ENCODE results near the gene LSAMP.

The LSAMP gene

DNA sequence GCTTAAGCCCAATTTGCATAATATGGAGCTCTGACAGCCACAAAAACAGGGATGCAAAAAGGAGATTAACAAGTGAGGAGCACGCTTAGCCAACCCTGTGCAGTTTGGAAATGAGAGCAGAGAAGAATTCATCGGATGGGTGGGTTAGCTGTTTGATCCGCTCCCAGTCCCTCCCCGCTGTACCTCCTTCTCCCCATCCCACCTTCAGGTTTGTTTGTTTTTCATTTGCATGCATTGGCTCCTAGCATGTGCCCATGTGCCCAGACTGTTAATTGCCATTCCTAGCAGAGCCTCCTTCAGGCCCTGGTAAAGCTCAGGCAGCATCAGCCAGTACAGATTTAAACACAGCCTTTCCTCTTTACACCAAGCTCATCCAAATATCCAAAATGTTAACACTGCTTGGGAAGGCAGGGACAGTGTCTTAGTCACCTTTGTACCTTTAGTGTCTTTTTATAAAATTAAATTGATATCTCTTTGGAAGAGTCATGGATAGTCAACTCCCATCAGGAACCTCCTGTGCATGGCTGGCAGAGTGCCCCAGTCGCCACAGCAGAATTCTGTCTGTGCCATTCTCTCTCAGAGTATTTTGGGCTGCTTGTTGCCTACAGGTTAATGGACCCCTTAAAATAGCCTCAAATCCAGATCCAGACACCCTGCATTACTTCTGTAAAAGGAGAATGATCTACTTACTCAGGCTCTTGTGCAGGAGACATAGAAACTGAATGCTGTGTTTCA is 244.2 kb downstream of the LSAMP start:
- no peaks in the 10 kb centered on the region for H3K36me3 Mint-ChIP-seq (ENCODE audit: insufficient read depth)
- no peak for ATAC-seq (replicated peaks)
- no peaks in the 10 kb centered on the region for H3K4me1 Mint-ChIP-seq (ENCODE audit: low read depth in 2 of 2)
- H3K4me3 Mint-ChIP-seq: no peak overlapping the region
- DNase-seq: no peak
- H3K9me3 Mint-ChIP-seq: peaks cover 6 to 7% of the 10 kb centered on the region in 2 donors
- H3K27ac Mint-ChIP-seq: no peak overlapping the region
- H3K27me3 Mint-ChIP-seq: no peaks in the 10 kb centered on the region

DNA sequence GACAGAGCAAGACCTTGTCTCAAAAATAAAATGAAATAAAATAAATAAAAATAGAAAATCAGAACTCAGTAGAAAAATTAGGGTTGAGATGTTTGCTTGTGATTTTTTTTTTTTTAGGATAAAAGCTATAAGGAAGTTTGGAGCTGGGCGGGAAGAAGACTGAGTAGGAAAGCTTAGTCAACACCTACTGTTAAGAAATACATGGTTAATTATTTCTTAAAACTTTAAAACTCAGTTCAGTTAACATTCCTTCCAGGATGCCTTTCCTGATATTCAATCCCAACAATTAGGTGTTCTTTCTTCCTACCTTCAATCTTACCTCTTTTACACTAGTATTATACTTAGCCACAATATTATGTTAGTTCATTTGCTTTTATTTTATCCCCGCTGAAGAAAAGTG is 246.2 kb downstream of the LSAMP start:
- DNase-seq: no peak
- H3K27ac Mint-ChIP-seq: no peak overlapping the region
- H3K4me1 Mint-ChIP-seq (ENCODE audit: low read depth in 2 of 2): no peaks in the 10 kb centered on the region
- no peaks in the 10 kb centered on the region for H3K27me3 Mint-ChIP-seq
- H3K36me3 Mint-ChIP-seq (ENCODE audit: insufficient read depth): no peaks in the 10 kb centered on the region
- H3K4me3 Mint-ChIP-seq: no peak overlapping the region
- H3K9me3 Mint-ChIP-seq: peaks cover 6 to 7% of the 10 kb centered on the region in 2 donors
- ATAC-seq (replicated peaks): no peak

DNA sequence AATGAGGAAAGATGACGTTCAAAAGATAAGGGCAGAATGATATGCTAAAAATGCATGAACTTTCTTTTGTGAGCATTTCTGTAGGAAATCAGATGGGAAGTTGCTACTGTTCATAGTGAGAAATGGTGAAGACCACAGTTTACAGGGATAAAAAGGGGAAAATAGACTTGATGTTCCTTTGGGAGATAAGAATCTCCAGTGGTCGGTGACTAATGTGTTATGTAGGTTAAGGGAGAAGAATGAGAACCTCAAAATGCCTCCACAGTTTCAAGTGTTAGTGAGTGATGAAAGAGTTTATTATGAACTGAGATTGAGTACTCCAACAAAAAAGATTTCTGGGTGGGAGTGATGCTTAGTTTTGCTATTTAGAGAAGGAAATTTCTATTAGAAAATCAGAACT is 247.2 kb downstream of the LSAMP start:
- no peaks in the 10 kb centered on the region for H3K36me3 Mint-ChIP-seq (ENCODE audit: insufficient read depth)
- no peaks in the 10 kb centered on the region for H3K4me1 Mint-ChIP-seq (ENCODE audit: low read depth in 2 of 2)
- no peak for ATAC-seq (replicated peaks)
- peaks cover 6 to 7% of the 10 kb centered on the region in 2 donors for H3K9me3 Mint-ChIP-seq
- no peaks in the 10 kb centered on the region for H3K27me3 Mint-ChIP-seq
- no peak for DNase-seq
- no peak overlapping the region for H3K27ac Mint-ChIP-seq
- H3K4me3 Mint-ChIP-seq: no peak overlapping the region

DNA sequence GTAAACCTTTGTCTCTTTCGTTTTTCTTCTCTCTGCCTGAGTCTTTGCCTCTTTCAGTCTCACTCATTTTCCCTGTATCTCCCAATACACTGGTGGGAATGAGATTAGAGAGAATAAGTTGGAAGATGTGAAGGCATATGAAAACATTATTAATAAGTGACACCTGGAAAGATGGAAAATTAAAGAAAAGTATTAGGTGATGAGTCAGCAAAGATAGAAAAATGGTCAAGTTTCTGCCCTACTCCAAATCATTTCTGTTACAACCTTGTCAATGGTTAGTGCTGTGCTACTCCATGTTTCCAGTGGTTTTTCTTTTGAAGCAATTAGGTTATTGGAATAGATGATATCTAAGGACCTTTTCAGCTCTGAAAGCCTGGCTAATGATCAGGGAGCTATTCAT is 252.8 kb downstream of the LSAMP start:
- H3K4me1 Mint-ChIP-seq (ENCODE audit: low read depth in 2 of 2): no peaks in the 10 kb centered on the region
- no peaks in the 10 kb centered on the region for H3K36me3 Mint-ChIP-seq (ENCODE audit: insufficient read depth)
- ATAC-seq (replicated peaks) (no peak), DNase-seq (no peak)
- no peaks in the 10 kb centered on the region for H3K27me3 Mint-ChIP-seq
- H3K27ac Mint-ChIP-seq: no peak overlapping the region
- H3K4me3 Mint-ChIP-seq: no peak overlapping the region
- H3K9me3 Mint-ChIP-seq: peaks cover 7% of the 10 kb centered on the region in 2 donors

DNA sequence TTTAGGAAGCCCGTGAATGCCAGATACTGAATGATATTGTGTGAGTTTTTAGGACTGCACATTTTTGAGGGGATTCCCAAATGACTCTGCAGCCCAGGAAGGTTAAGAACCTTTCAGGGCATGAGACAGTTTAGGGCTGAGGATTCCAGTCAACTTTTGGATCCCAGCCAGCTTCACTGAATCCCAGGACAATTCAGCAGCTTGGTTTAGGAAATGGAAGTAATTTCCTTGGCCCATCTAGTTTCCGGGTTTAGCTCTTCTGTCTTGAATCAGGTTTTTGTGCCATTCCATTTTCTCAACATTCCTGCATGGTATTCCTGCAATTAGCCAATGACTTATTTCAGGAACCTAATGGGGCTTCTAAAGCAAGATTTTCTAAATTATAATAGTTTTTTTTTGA is 253.9 kb downstream of the LSAMP start:
- no peaks in the 10 kb centered on the region for H3K4me1 Mint-ChIP-seq (ENCODE audit: low read depth in 2 of 2)
- H3K4me3 Mint-ChIP-seq: no peak overlapping the region
- H3K36me3 Mint-ChIP-seq (ENCODE audit: insufficient read depth): no peaks in the 10 kb centered on the region
- ATAC-seq (replicated peaks) (no peak), DNase-seq (no peak)
- H3K9me3 Mint-ChIP-seq: peaks cover 0 to 3% of the 10 kb centered on the region in 2 donors
- H3K27me3 Mint-ChIP-seq: no peaks in the 10 kb centered on the region
- H3K27ac Mint-ChIP-seq: no peak overlapping the region

DNA sequence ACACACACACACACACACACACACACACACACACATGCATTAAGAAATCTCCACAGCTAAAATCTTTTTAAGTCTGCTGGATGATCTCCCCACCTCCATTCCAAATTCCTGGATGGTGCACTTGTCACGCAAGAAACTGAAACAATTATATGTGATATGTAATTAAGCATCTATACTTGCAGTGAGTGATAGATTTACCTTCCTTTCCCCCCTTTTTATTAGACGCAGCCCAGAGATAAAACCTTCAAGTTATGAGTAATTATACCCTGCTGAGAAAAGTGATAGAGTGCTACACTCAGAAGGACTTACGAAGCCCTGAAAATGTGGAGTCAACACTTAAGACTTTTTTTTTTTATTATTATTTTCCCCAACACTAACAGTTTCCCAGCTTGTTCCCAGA is 255.2 kb downstream of the LSAMP start:
- Mint-ChIP-seq H3K27me3 (no peaks in the 10 kb centered on the region), H3K4me1 (ENCODE audit: low read depth in 2 of 2) (no peaks in the 10 kb centered on the region), H3K4me3 (no peak overlapping the region), H3K27ac (no peak overlapping the region), H3K9me3 (peaks cover 0 to 3% of the 10 kb centered on the region in 2 donors), H3K36me3 (ENCODE audit: insufficient read depth) (no peaks in the 10 kb centered on the region)
- no peak for ATAC-seq (replicated peaks)
- DNase-seq: no peak

DNA sequence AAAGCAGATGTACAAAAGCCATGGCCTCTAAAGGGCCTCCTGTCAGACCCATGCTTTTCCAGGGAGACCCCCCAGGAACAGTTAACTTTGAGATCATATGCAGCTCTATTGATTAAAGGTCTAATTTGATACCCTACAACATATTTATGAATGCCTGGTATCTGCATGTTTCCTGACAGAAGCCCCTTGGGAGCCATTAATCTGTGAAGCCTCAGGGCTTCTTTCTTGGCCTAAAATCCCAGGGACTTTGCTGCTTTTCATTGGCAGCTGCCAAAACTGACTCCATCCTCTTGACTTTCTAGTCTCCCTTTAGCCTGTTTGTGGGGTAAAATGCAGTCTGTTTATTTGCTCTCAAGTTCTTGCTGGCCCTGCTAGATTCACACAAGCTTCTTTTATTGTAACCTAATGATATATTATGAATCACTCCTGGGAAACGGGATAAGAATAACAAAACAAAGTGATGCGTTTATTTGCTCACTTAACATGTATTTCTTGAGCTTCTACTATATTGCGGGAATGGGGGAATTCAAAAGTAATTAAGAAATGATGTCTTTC is 257.0 kb downstream of the LSAMP start:
- H3K27ac Mint-ChIP-seq: no peak overlapping the region

DNA sequence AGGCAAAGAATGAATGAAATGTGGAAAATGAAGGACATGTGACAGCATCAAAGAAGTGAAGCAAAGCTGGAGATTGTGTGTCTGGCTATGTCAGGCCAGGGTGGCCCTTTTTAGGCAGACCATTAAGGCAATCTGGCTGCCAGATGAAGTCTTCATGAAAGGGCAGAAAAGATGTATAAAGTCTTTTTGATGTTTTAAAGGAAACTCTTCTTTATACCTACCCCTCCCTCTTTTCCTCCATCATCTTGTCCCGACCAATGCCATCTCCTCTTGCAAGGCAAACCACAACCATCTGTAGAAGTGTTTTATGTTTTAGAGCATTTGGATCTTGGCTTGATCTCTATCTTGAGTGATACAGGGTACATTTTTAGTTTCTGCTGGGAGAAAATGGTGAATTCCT is 259.2 kb downstream of the LSAMP start:
- H3K4me1 Mint-ChIP-seq (ENCODE audit: low read depth in 2 of 2): no peaks in the 10 kb centered on the region
- no peaks in the 10 kb centered on the region for H3K27me3 Mint-ChIP-seq
- no peak overlapping the region for H3K27ac Mint-ChIP-seq
- ATAC-seq (replicated peaks) (no peak), DNase-seq (no peak)
- peaks cover 3 to 11% of the 10 kb centered on the region in 2 donors for H3K9me3 Mint-ChIP-seq
- no peaks in the 10 kb centered on the region for H3K36me3 Mint-ChIP-seq (ENCODE audit: insufficient read depth)
- H3K4me3 Mint-ChIP-seq: no peak overlapping the region

More for the DNA sequence above, 257.0 kb downstream of the LSAMP start:
- no peaks in the 10 kb centered on the region for H3K4me1 Mint-ChIP-seq (ENCODE audit: low read depth in 2 of 2)
- DNase-seq: no peak
- peaks cover 3 to 6% of the 10 kb centered on the region in 2 donors for H3K9me3 Mint-ChIP-seq
- H3K36me3 Mint-ChIP-seq (ENCODE audit: insufficient read depth): no peaks in the 10 kb centered on the region
- no peak for ATAC-seq (replicated peaks)
- no peak overlapping the region for H3K4me3 Mint-ChIP-seq
- no peaks in the 10 kb centered on the region for H3K27me3 Mint-ChIP-seq

DNA sequence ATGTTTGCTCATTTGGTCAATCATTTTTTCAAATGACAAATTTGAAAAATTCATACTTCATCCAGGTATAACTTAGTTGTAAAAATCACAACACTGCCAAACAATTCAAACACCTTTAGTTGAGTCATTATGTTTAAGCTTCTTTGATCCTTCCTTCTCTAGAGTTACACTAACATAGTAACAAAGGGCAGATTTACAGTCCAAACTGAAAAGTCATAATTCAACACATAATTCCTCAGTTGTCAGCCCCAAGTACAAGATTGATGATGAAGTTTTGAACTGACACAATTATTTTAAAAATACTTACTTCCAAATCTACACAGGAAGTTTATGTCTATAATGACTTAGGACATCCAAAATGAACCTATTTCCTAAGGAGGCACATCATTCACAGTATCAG is 264.1 kb downstream of the LSAMP start:
- no peak for ATAC-seq (replicated peaks)
- Mint-ChIP-seq H3K27ac (no peak overlapping the region), H3K4me3 (no peak overlapping the region), H3K36me3 (ENCODE audit: insufficient read depth) (no peaks in the 10 kb centered on the region), H3K9me3 (peaks cover 0 to 11% of the 10 kb centered on the region in 2 donors), H3K27me3 (no peaks in the 10 kb centered on the region), H3K4me1 (ENCODE audit: low read depth in 2 of 2) (no peaks in the 10 kb centered on the region)
- no peak for DNase-seq

DNA sequence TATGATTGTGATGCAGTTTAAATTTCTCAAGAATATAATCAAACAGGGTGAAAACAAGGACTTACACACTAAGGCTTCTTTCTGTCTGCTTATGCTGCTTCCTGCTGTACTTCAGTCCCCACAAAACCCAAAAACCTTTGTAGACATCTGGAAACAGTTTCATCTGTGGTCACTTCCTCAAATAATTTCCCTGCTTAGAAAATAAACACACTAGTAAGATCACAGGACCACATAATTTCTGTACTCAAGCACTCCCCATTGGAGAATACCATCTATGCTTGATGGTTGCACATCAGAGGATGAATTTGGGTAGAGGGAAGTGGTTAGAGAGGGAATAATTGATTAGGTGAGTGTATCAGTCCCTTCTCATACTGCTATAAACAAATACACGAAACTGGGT is 266.2 kb downstream of the LSAMP start:
- Mint-ChIP-seq H3K9me3 (peaks cover 4 to 11% of the 10 kb centered on the region in 2 donors), H3K4me1 (ENCODE audit: low read depth in 2 of 2) (no peaks in the 10 kb centered on the region), H3K27ac (no peak overlapping the region), H3K4me3 (no peak overlapping the region), H3K36me3 (ENCODE audit: insufficient read depth) (no peaks in the 10 kb centered on the region), H3K27me3 (no peaks in the 10 kb centered on the region)
- DNase-seq (no peak), ATAC-seq (replicated peaks) (no peak)

DNA sequence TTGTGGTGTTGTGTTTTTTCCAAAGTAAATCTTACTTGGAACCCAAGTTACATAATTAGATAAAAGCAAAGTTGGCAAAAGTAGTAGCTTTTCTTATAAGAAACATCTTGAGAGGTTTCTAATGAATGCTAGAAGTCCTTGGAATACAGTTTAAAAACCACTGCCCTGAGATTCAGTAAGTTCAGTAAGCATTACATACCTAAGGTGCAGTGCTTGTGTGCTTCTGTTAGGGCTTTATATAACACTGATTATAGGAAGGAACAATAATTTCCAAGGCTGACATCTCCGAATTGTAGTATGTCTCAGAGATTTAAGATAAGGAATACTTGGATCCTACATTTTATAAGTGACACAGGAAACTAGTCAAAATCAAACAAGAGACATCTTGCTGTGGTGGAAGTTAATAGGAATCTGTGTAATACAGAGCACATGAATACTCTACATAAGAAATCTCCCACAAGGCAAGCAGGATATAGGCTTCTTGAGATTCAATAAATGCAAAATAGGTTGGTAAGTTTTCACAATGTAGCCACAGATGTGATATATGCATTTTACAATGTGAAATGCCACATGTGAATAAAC is 268.2 kb downstream of the LSAMP start:
- Mint-ChIP-seq H3K9me3 (peaks cover 0 to 4% of the 10 kb centered on the region in 2 donors), H3K36me3 (ENCODE audit: insufficient read depth) (no peaks in the 10 kb centered on the region), H3K27me3 (no peaks in the 10 kb centered on the region), H3K4me3 (no peak overlapping the region), H3K27ac (no peak overlapping the region), H3K4me1 (ENCODE audit: low read depth in 2 of 2) (no peaks in the 10 kb centered on the region)
- DNase-seq: no peak
- no peak for ATAC-seq (replicated peaks)

DNA sequence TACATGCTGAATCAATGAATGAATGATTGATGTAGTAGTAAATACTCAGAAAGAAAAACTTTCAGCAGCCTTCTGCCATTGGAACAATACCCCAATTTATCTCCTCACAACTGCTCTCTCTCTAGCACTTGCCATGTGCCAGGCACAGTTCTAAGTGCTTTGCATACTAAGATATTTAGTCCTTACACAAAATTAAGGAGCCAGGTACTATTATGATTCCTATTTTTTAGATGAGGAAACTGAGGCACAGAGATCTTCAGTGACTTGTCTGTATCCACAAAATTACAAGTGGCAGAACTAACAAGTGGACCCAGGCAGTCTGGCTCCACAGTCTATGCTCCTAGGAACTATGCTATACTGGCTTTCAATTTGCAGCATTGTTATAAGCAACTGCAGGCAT is 279.2 kb downstream of the LSAMP start:
- no peaks in the 10 kb centered on the region for H3K4me1 Mint-ChIP-seq (ENCODE audit: low read depth in 2 of 2)
- no peak overlapping the region for H3K4me3 Mint-ChIP-seq
- DNase-seq: no peak
- H3K27me3 Mint-ChIP-seq: no peaks in the 10 kb centered on the region
- ATAC-seq (replicated peaks): no peak
- peaks cover 0 to 4% of the 10 kb centered on the region in 2 donors for H3K9me3 Mint-ChIP-seq
- H3K27ac Mint-ChIP-seq: no peak overlapping the region
- no peaks in the 10 kb centered on the region for H3K36me3 Mint-ChIP-seq (ENCODE audit: insufficient read depth)

DNA sequence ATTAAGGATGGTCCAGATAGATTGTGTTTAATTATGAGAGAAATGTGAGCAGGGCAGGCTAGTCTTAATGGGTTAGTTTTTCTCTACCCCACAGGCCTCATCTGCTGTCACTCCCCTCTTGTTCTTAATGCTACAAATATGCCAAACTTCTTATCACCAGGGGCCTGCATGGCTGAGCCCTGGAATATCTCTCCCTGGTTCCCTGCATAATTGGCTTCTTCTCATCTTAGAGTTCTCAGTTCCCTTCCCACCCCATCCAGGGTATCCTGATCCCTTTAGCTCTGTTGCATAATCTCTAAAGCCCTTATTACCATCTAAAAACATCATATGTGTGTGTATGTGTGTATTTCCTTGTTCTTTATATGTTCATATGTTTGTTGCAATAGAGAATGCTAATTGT is 279.6 kb downstream of the LSAMP start:
- no peak overlapping the region for H3K27ac Mint-ChIP-seq
- H3K27me3 Mint-ChIP-seq: no peaks in the 10 kb centered on the region
- no peaks in the 10 kb centered on the region for H3K4me1 Mint-ChIP-seq (ENCODE audit: low read depth in 2 of 2)
- no peaks in the 10 kb centered on the region for H3K36me3 Mint-ChIP-seq (ENCODE audit: insufficient read depth)
- DNase-seq: no peak
- no peak overlapping the region for H3K4me3 Mint-ChIP-seq
- ATAC-seq (replicated peaks): no peak
- peaks cover 0 to 4% of the 10 kb centered on the region in 2 donors for H3K9me3 Mint-ChIP-seq

DNA sequence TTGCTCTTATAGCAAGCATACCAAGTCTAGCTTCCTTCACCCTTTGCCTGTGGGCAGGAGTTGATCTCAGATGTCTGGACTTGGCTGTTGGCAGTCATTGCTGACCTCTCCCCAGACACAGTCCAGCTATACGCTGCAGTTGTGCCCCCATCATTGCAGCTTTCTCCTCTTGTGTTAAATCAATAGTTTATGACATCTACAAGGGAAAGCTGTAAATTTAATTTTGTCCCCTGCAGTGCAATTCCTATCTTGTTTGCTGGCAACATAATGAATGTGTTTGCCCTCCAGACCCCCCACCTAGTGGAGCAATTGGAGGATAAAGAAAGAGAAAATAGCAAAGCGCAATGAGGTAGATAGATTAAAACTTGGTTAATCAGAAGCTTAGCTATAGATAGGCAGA is 280.2 kb downstream of the LSAMP start:
- no peaks in the 10 kb centered on the region for H3K4me1 Mint-ChIP-seq (ENCODE audit: low read depth in 2 of 2)
- no peak for ATAC-seq (replicated peaks)
- no peak overlapping the region for H3K4me3 Mint-ChIP-seq
- no peak for DNase-seq
- no peak overlapping the region for H3K27ac Mint-ChIP-seq
- peaks cover 0 to 4% of the 10 kb centered on the region in 2 donors for H3K9me3 Mint-ChIP-seq
- no peaks in the 10 kb centered on the region for H3K27me3 Mint-ChIP-seq
- H3K36me3 Mint-ChIP-seq (ENCODE audit: insufficient read depth): no peaks in the 10 kb centered on the region

All from effector memory CD8-positive, alpha-beta T cell (primary cell).